Activated naive CD4-positive, alpha-beta T cell treated with anti-CD3 and anti-CD28 coated beads for 36 hours (primary cell): ENCODE data around the gene MACROD2. TPM values are rescaled to one million over a fixed set of nuclear protein-coding genes. Genes with fewer than 3 reads are reported as not detected.

Experiments used
- CTCF ChIA-PET: fragments of 350-600 bp; sonication (Branson Sonifier 250); formaldehyde crosslinking; loops from one replicate; lab custom pipeline; 2021; ENCODE audit warnings: antibody characterized with exemption; lab: Charles Lee
- DNase-seq: peaks from one replicate; pipeline ENCODE4 v3.0.0-alpha.2; 2020
- H3K27ac Mint-ChIP-seq: one replicate; pipeline ENCODE4 v1.8.0; 2021; ENCODE audit warnings: mild to moderate bottlenecking, mixed read lengths
- H3K27me3 Mint-ChIP-seq: one replicate; pipeline ENCODE4 v1.8.0; 2021; ENCODE audit warnings: low read depth, mixed read lengths
- H3K36me3 Mint-ChIP-seq: one replicate; pipeline ENCODE4 v1.8.0; 2021; ENCODE audit warnings: low read depth, mixed read lengths
- H3K4me1 Mint-ChIP-seq: one replicate; pipeline ENCODE4 v1.8.0; 2021; ENCODE audit warnings: low read depth, mixed read lengths
- H3K4me3 Mint-ChIP-seq: one replicate; pipeline ENCODE4 v1.8.0; 2021; ENCODE audit warnings: mild to moderate bottlenecking, moderate library complexity, mixed read lengths
- H3K9me3 Mint-ChIP-seq: one replicate; pipeline ENCODE4 v1.8.0; 2021; ENCODE audit warnings: mixed read lengths
- intact Hi-C: fragments of 100-400 bp; cut with micrococcal nuclease; formaldehyde crosslinking; loops from one replicate; pipeline ENCODE4 v1.15.1; 2023
- total RNA-seq, 2 experiments: library from RNA; stranded (reverse); gene quantifications; one replicate each; pipeline ENCODE4 v1.2.3, GENCODE V29; 2021

MACROD2 gene
- total RNA-seq, 2 experiments from 2014 or later: not detected

- no peak overlapping the region for H3K27ac Mint-ChIP-seq
- CTCF ChIA-PET: no interaction called here
- H3K27me3 Mint-ChIP-seq: no peaks in the 10 kb centered on the region
- intact Hi-C loops: no loop called here
- peaks cover 3% of the 10 kb centered on the region for H3K9me3 Mint-ChIP-seq
- no peak for DNase-seq
- H3K4me3 Mint-ChIP-seq: no peak overlapping the region
- H3K4me1 Mint-ChIP-seq: no peaks in the 10 kb centered on the region
- H3K36me3 Mint-ChIP-seq: no peaks in the 10 kb centered on the region
Measured at GRCh38 chr20:15578113-15578512, 1582.8 kb downstream of the MACROD2 start.

GRCh38 chr20:15579688-15580087 lies 1584.4 kb downstream of the MACROD2 start:
- H3K27ac Mint-ChIP-seq: no peak overlapping the region
- CTCF ChIA-PET: no interaction called here
- H3K36me3 Mint-ChIP-seq: no peaks in the 10 kb centered on the region
- no peak overlapping the region for H3K4me3 Mint-ChIP-seq
- H3K4me1 Mint-ChIP-seq: no peaks in the 10 kb centered on the region
- no peaks in the 10 kb centered on the region for H3K27me3 Mint-ChIP-seq
- intact Hi-C loops: no loop called here
- peaks cover 3% of the 10 kb centered on the region for H3K9me3 Mint-ChIP-seq
- no peak for DNase-seq

- no peaks in the 10 kb centered on the region for H3K27me3 Mint-ChIP-seq
- peaks cover 3% of the 10 kb centered on the region for H3K9me3 Mint-ChIP-seq
- no peaks in the 10 kb centered on the region for H3K36me3 Mint-ChIP-seq
- intact Hi-C loops: no loop called here
- H3K27ac Mint-ChIP-seq: no peak overlapping the region
- CTCF ChIA-PET: no interaction called here
- no peaks in the 10 kb centered on the region for H3K4me1 Mint-ChIP-seq
- DNase-seq: no peak
- no peak overlapping the region for H3K4me3 Mint-ChIP-seq
Measured at GRCh38 chr20:15582146-15582760, 1586.9 kb downstream of the MACROD2 start.

GRCh38 chr20:15584507-15584906 lies 1589.2 kb downstream of the MACROD2 start:
- intact Hi-C loops: no loop called here
- Mint-ChIP-seq H3K27ac (no peak overlapping the region), H3K4me3 (no peak overlapping the region), H3K36me3 (no peaks in the 10 kb centered on the region), H3K4me1 (no peaks in the 10 kb centered on the region), H3K27me3 (no peaks in the 10 kb centered on the region), H3K9me3 (peaks cover 8% of the 10 kb centered on the region)
- CTCF ChIA-PET: no interaction called here
- no peak for DNase-seq

GRCh38 chr20:15593081-15593480 lies 1597.8 kb downstream of the MACROD2 start:
- no peaks in the 10 kb centered on the region for H3K4me1 Mint-ChIP-seq
- no peaks in the 10 kb centered on the region for H3K27me3 Mint-ChIP-seq
- intact Hi-C loops: no loop called here
- CTCF ChIA-PET: no interaction called here
- no peak overlapping the region for H3K27ac Mint-ChIP-seq
- no peak overlapping the region for H3K4me3 Mint-ChIP-seq
- DNase-seq: no peak
- H3K9me3 Mint-ChIP-seq: peaks cover 6% of the 10 kb centered on the region
- H3K36me3 Mint-ChIP-seq: no peaks in the 10 kb centered on the region

GRCh38 chr20:15594158-15594695 lies 1598.9 kb downstream of the MACROD2 start:
- Mint-ChIP-seq H3K27me3 (no peaks in the 10 kb centered on the region), H3K4me3 (no peak overlapping the region), H3K36me3 (no peaks in the 10 kb centered on the region), H3K4me1 (no peaks in the 10 kb centered on the region), H3K27ac (no peak overlapping the region), H3K9me3 (no peaks in the 10 kb centered on the region)
- intact Hi-C loops: no loop called here
- CTCF ChIA-PET: no interaction called here
- no peak for DNase-seq

GRCh38 chr20:15596220-15596890 lies 1601.0 kb downstream of the MACROD2 start:
- no peaks in the 10 kb centered on the region for H3K9me3 Mint-ChIP-seq
- DNase-seq: no peak
- intact Hi-C loops: no loop called here
- H3K4me1 Mint-ChIP-seq: no peaks in the 10 kb centered on the region
- H3K27ac Mint-ChIP-seq: no peak overlapping the region
- no peak overlapping the region for H3K4me3 Mint-ChIP-seq
- CTCF ChIA-PET: no interaction called here
- H3K27me3 Mint-ChIP-seq: no peaks in the 10 kb centered on the region
- H3K36me3 Mint-ChIP-seq: no peaks in the 10 kb centered on the region

GRCh38 chr20:15597306-15597705 lies 1602.0 kb downstream of the MACROD2 start:
- H3K4me1 Mint-ChIP-seq: no peaks in the 10 kb centered on the region
- no peaks in the 10 kb centered on the region for H3K9me3 Mint-ChIP-seq
- H3K27me3 Mint-ChIP-seq: no peaks in the 10 kb centered on the region
- no peaks in the 10 kb centered on the region for H3K36me3 Mint-ChIP-seq
- DNase-seq: no peak
- no peak overlapping the region for H3K27ac Mint-ChIP-seq
- intact Hi-C loops: no loop called here
- H3K4me3 Mint-ChIP-seq: no peak overlapping the region
- CTCF ChIA-PET: no interaction called here

- CTCF ChIA-PET: no interaction called here
- Mint-ChIP-seq H3K27me3 (no peaks in the 10 kb centered on the region), H3K4me3 (no peak overlapping the region), H3K36me3 (no peaks in the 10 kb centered on the region), H3K27ac (no peak overlapping the region), H3K4me1 (no peaks in the 10 kb centered on the region), H3K9me3 (peaks cover 1% of the 10 kb centered on the region)
- intact Hi-C loops: no loop called here
- no peak for DNase-seq
Measured at GRCh38 chr20:15599961-15600360, 1604.6 kb downstream of the MACROD2 start.

GRCh38 chr20:15600565-15600964 lies 1605.2 kb downstream of the MACROD2 start:
- Mint-ChIP-seq H3K36me3 (no peaks in the 10 kb centered on the region), H3K27ac (no peak overlapping the region), H3K9me3 (peaks cover 1% of the 10 kb centered on the region), H3K27me3 (no peaks in the 10 kb centered on the region), H3K4me3 (no peak overlapping the region), H3K4me1 (no peaks in the 10 kb centered on the region)
- CTCF ChIA-PET: no interaction called here
- intact Hi-C loops: no loop called here
- DNase-seq: no peak

GRCh38 chr20:15603506-15603905 lies 1608.2 kb downstream of the MACROD2 start:
- Mint-ChIP-seq H3K27ac (no peak overlapping the region), H3K4me3 (no peak overlapping the region), H3K36me3 (no peaks in the 10 kb centered on the region), H3K9me3 (peaks cover 3% of the 10 kb centered on the region), H3K4me1 (no peaks in the 10 kb centered on the region), H3K27me3 (no peaks in the 10 kb centered on the region)
- intact Hi-C loops: no loop called here
- CTCF ChIA-PET: interaction anchor here (0.7 kb wide), 1 partner anchor 50 kb away, joined by 5 read pairs; no protein-coding TSS in a partner anchor
- no peak for DNase-seq

GRCh38 chr20:15603978-15604805 lies 1608.9 kb downstream of the MACROD2 start:
- peaks cover 3% of the 10 kb centered on the region for H3K9me3 Mint-ChIP-seq
- intact Hi-C loops: no loop called here
- no peak overlapping the region for H3K27ac Mint-ChIP-seq
- CTCF ChIA-PET: no interaction called here
- no peaks in the 10 kb centered on the region for H3K36me3 Mint-ChIP-seq
- DNase-seq: no peak
- no peak overlapping the region for H3K4me3 Mint-ChIP-seq
- no peaks in the 10 kb centered on the region for H3K4me1 Mint-ChIP-seq
- H3K27me3 Mint-ChIP-seq: no peaks in the 10 kb centered on the region
